Measurements from ENCODE around the gene BTBD2.

Gene BTBD2

DNA sequence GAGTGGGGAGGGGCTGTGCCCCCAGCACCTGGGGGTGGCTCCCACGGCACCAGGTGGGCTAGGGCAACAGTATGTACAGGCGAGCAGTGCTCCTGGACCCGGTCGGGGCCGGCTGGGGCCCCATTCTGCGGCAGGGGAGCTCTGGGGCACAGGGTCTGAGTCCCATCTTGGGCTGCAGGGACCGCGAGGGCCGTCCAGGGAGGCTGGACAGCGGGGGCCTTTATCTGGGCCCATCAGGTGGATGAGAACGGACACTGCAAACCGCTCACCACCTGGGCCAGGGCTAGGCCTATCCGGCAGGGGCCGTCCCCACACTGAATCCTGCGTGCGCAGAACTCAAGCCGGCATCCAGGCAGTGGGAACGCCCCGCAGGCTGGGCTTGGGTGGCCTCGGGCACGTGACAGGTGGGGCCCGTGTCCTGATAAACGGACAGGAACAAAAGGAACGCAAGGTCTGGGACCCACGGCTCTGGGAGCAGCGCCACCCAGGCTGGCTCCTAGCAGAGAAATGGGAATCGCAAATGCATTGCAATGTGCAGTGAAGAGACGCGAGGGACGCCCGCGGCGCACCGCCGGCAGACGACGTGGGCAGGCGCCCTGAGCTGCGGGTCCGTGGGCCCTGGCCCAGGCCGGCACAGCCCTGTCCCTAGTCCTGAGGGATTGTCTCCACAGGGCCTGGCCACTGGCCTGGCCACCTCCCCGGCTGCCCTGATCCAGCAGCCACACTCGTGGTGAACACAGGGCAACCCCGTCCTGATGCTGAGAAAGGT lies 29.7 kb downstream of the BTBD2 start:
- no peak for DNase-seq (ENCODE audit: low read depth)

DNA sequence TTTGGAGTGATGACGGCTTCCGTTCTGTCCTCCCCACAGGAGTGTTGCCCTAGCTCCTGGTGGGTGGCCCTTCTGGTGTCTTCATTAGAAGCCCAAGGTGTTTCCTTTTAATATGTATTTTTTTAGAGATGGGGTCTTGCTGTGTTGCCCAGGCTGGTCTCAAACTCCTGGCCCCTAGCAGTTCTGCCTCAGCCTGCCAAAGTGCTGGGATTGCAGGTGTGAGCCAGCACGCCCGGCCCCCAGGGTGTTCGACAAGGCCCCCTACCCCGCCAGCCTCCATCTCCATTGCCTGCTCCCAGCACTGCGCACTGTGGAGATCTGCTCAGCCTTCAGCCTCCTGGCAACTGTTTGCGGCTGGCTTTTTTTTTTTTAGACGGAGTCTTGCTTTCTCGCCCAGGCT lies 31.2 kb downstream of the BTBD2 start:
- no peak for DNase-seq (ENCODE audit: low read depth)

DNA sequence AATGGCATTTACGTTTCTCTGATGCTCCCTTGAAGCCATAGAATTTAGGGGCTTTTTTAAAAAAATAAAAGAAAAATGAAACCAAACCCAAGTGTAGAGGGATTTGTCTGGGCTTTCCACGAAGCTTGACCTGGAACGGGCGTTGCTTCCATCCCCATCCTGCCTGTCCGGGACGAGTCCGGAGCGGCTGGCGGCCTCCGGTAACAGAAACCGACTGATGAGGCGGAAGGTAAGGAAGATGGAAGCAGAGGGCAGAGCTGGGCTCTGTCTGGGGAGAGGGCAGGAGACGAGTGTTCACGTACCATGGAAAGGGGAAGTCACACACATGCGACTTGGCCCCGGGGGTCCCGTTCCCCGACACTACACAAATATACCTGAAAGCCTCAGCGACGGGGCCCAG lies 34.3 kb downstream of the BTBD2 start:
- DNase-seq (ENCODE audit: low read depth), result no peak

DNA sequence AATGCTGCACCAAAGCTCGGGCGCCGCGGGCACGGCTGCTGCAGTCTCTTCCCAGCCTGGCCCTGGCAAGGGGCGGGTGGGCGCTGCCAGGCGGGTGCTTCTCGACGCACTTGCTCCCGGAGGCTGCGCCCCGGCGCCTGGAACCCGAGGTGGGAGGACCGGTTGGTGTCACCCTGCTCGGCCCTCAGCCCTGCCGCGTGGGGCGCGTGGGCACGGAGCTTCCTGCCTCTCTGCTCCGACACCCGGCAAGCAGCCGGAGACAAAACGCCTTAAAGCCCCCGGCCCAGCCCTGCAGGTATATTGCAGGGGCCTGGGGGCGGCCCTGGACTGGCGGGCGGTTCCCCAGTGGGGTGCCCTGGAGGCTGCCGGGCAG lies 34.7 kb downstream of the BTBD2 start:
- DNase-seq (ENCODE audit: low read depth), result no peak

DNA sequence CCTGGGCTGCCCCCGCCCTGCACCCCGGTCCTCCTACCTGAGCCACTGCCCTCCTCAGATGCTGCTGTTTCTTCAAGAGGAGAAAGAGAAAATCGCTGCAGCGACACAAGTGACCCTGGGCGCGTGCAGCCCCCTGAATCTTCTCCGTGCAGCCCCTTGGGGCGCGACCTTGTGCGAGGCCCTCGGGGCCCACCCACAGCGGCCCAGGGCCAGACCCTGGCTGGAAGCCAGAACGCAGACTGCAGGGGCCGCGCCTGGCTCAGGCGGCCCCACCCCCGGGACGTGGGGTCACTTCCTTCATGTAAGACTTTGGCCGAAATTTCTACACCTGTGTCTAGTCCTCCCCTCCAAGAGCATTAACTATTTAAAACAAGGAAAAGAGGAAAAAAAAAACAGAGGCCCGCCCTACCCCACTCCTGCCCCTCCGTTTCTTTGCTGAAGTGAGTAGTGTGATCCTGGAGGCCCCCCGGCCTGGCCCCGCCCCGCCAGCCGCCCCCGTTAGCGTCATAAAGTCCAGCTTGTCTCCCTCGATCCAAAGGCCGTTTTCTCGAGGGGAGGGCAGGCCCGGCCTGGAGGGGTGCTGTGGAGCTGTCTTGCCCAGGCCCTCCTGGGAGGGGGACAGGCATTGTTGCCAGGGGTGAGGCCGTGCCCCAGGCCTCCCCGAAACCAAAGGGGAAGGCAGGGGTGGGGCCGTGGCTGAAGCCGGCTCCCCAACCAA lies 35.3 kb downstream of the BTBD2 start:
- DNase-seq (ENCODE audit: low read depth), result no peak

DNA sequence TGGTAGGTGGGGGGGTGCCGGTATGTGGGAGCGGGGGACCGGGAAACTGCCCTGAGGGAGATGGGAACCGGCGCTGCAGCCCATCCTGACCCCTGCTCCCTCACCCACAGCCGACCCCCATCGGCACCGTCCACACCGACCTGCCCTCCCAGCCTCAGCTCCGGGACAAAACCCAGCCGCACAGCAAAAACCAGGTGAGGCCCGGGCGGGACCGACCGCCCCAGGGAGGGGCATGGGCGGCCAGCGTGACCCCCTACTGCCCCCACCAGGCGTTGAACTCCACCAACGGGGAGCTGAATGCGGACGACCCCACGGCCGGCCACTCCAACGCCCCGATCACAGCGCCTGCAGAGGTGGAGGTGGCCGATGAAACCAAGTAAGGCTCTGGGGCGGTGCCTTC lies 35.9 kb downstream of the BTBD2 start:
- no peak for DNase-seq (ENCODE audit: low read depth)

DNA sequence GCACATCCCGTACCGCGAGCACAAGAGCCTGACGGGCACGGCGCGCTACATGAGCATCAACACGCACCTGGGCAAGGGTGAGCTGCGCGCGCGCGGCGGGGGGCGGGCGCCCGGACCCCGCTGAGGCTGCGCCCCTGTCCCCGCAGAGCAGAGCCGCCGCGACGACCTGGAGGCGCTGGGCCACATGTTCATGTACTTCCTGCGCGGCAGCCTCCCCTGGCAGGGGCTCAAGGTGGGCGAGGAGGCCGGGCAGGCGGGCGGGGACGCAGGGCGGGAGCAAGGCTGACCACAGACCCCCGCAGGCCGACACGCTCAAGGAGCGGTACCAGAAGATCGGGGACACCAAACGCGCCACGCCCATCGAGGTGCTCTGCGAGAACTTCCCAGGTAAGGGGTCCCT lies 36.5 kb downstream of the BTBD2 start:
- DNase-seq (ENCODE audit: low read depth), result no peak

DNA sequence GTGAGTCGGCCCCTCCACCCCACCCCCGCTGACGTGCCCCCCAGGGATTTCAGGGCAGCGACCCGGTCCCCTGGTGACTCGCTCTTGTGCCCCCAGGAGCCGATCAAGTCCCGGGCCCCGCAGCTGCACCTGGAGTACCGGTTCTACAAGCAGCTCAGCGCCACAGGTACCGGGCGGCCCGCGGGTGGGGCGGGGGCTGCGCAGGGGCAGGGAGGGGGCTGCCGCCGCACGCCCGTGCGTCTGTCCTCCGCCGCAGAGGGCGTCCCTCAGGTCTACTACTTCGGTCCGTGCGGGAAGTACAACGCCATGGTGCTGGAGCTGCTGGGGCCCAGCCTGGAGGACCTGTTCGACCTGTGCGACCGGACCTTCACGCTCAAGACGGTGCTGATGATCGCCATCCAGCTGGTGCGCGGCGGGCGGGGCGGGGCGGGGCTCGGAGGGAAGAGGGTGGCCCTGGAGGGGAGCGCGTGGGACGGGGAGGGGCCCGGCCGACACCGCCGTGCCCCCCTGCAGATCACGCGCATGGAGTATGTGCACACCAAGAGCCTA lies 37.1 kb downstream of the BTBD2 start:
- DNase-seq (ENCODE audit: low read depth), result no peak

DNA sequence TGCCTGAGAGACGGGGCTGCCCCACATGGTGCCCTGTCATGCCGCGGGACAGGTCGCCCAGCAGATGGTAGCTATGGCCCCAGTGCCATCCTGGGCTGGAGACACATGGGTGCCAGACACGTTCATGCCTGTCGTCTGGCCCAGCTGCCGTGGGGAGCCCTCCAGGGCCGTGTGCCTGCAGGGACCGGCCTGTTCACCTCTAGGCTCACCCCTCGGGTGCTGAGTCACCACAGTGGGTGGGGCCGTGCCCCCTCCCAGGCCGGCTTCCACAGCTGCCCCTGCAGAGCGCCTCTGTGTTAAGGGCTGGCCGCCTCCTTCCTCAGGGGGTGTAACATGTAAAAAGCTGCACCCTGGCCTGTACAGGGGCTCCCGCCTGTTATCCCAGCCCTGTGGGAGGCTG lies 38.4 kb downstream of the BTBD2 start:
- DNase-seq (ENCODE audit: low read depth), result no peak

DNA sequence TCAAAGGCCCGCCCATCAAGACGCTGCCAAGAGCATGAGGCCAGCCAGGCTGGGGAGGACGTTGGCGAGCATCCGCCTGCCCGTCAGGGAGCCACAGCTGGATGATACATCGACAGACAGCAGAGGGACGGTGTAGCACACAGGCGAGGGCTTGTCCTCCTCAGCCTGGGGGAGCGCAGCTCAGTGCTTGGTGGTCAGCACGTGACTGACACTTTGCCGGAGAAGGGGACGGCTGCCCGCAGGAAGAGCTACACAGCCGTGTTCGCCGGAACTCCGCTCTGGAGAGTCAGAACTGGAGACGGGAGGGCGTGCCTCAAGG lies 40.4 kb downstream of the BTBD2 start:
- DNase-seq (ENCODE audit: low read depth), result no peak

DNA sequence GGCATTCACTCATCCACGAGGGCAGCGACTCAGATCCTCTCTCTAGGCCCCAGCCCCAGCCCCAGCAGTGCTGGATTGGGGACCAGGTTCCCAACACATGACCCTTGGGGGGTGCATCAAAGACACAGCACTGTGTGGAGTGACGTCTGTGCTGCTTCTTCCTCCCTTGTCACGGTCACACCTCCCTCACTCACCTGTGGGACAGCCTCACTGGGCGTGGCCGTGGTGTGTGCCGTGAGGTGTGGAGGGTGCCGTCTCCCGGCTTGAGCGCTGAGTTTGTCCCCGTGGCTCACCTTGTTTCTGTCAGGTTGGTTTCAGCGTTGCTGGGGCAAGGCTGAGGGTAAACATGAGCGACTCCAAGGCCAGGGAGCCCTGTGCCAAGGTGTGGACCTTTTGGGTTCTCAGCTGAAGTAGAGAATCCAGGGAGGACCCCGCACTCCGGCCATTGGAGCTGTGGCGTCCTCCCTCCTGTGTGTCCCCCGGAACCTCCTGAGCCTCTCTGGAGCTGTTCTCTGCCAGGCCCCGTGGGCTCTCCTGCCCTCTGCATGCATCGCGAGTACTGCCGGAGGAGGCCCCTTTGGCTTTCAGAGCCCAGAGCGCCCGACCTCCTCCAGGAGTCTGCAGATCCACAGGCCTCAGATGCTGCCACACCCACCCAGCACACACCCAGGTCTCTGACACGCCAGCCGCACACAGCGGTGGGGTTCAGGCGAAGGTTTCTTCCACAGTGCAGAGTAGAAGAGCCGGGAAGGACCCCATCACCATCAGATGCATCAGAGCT lies 40.9 kb downstream of the BTBD2 start:
- no peak for DNase-seq (ENCODE audit: low read depth)

DNA sequence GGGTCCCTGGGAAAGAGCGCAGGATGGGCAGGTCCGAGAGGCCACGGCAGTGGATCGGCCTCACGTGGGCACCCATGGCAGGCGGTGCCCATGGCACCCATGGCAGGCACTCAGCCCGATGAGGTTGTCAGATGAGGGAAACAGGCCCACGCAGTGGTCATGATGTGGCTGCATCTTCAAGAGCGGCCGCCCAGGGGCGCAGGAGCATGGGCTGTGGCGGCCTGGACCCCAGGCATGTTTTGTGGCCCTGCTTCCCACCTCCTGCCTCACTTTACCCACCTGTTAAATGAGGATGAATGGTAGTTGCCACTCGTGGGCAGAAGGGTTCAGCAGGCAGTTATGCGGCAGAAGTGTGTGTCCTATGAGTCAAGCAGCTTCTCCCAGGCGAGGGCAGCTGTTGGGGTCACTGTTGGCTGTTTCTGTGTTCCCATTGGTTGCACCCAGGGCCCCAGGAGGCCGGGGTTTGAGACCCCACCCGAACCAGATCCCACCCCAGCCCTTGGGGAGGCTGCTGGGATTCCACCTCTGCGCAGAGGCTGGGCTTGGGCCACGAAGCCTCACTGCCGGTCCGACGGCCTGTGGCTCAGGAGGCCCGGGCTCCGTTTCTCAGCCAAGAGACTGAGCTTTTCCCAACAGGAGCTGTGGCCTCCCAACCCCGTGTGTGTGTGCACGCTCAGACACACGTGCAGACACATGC lies 44.6 kb downstream of the BTBD2 start:
- no peak for DNase-seq (ENCODE audit: low read depth)

DNA sequence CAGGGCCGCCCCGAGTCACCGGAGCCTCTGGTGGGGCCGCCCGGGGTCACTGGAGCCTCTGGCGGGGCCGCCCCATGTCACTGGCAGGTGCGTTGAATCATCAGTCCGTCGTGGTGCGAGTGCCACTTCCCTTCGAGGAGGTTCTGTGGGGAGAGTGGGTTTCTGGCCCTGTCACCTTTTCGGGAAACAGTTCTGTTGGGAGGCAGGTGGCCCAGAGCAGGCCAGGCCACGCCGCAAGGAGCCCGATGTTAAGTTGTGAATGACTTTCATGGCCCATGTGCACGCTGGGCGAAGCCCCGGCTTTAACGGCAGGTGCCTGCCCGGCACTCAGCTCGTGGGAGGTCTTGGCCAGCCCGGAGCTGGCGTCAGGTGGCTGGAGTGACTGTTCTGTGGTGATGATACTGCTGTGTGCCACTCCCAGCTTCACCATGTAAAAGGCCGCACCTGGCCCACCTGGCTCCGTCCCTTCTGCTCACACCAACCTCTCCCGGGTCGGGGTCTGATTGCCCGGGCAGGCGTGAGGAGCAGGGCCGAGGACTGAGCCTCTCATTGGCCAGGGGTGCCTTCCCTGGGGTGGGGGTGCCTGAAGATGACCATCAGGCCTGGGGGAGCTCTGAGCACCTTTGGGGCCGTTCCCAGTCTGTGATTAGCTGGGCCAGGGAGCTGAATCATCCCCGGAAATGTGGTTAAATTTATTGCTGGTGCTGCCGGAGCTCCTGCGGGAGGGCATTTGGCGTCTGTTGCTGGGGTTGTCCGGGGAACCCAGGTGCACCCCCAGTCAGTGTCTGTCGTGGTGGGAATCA lies 45.3 kb downstream of the BTBD2 start:
- no peak for DNase-seq (ENCODE audit: low read depth)

DNA sequence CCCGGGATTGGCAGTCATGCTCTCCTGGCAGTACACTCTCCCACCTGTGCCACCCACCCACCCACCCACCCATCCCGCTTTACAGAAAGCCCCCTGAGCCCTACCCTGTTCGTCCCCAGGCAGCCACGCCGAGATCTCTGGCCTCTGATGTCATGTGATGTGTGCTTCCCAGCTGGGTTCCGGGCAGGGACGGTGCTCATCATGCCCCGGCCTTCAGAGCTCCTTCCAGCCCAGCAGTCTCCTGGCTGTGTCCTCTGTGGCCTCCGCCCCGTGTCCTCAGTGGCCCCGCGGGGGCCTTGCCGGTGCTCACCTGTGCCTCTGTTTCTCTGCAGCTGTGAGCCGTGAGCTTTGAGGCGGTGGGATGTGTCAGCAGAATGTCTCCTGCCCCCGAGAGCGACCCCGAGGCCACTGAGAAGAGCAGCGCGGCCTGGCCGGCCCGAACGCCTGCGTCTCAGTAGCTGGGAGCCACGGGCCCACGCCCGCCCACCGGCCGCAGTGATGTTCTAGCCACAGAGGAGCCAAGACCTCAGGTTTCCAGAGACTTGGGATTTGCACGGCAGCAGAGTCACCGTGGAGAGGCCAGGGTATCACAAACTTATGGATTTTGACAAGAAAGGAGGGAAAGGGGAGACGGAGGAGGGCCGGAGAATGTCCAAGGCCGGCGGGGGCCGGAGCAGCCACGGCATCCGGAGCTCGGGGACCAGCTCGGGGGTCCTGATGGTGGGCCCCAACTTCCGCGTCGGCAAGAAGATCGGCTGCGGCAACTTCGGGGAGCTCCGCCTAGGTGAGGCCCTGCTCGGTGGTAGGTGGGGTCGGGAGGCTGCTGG lies 46.1 kb downstream of the BTBD2 start:
- DNase-seq (ENCODE audit: low read depth), result no peak

DNA sequence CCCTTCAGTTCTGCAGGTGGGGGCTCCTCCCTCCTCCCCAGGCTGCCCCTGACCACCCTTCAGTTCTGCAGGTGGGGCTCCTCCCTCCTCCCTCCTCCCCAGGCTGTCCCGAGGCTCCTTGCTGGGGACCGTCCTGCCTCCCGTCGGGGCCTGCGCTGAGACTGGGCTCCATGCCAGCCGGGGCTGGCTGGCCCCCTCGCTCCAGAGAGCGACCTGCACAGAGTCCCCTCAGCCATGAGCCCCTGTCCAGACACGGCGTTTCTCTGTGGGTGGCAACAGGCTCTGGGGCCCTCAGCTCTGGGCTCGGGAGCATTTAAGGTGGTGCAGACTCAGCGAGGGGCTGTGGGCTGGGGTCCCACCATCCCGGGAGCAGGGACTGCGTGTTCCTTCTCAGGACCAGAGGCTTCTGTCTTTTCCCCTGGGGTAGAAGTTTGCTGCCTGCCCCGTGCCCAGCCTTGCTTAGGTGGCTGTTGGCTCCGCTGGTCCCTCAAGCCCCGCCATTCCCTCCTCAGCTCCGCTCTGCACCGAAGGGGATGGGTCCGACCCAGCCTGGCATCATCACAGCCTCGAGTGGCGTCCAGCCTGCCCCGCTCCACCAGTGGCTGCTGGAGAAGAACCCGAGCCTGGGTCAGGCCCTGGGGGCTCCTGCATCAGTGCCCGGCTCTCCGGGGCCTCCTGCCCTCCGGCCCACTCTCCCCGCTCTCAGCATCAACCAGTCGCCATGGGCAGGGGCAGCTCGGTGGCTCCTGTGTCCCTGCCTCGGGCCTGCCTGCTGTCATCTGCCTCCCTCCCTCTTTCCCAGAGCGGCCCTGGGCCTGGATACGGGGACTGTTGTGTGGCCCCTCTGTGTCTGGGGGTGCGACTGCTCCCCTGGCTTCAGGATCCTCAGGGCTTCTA lies 47.0 kb downstream of the BTBD2 start:
- no peak for DNase-seq (ENCODE audit: low read depth)

DNA sequence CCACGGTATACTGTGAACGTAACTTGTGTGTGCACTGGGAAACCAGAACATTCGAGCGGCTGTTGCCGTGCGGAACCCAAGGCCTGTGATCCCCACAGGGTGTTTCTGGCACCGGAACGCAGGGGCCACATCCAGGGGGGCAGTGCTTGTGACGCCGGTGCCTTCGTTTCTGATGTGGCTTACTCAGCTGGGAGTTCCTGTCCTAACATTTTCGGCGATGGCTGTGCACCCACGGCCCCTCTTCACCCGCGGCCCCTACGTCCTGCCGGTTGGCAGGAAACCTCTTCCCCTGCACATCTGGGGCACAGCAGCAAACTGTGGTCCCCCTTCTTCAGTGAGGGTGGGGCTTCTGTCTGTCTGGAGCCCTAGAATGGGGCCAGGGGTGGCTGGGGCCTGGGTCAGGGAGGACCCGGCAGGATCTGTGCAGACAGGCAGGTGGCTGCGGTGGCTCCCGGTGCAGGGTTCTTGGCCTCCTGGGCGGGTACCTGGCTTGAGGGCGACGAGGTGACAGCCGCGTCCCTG lies 48.4 kb downstream of the BTBD2 start:
- no peak for DNase-seq (ENCODE audit: low read depth)

DNA sequence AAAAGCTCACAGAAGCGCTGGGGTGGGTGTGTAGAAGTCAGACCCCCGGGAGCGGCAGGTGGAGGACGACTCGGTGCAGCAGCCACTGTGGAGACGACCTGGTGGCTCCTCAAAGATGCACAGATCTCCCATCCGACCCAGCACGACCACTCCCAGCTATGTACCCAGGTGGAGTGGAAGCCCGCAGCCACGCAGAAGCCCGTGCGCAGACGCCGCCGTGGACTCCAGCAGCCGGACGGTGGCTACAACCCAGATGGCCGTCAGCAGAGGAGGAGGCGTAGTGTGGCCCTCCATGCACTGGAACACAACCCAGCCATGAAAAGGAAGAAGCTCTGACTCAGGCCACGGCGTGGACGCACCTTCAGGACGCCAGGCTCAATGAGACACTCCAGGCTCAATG lies 52.8 kb downstream of the BTBD2 start:
- no peak for DNase-seq (ENCODE audit: low read depth)

DNA sequence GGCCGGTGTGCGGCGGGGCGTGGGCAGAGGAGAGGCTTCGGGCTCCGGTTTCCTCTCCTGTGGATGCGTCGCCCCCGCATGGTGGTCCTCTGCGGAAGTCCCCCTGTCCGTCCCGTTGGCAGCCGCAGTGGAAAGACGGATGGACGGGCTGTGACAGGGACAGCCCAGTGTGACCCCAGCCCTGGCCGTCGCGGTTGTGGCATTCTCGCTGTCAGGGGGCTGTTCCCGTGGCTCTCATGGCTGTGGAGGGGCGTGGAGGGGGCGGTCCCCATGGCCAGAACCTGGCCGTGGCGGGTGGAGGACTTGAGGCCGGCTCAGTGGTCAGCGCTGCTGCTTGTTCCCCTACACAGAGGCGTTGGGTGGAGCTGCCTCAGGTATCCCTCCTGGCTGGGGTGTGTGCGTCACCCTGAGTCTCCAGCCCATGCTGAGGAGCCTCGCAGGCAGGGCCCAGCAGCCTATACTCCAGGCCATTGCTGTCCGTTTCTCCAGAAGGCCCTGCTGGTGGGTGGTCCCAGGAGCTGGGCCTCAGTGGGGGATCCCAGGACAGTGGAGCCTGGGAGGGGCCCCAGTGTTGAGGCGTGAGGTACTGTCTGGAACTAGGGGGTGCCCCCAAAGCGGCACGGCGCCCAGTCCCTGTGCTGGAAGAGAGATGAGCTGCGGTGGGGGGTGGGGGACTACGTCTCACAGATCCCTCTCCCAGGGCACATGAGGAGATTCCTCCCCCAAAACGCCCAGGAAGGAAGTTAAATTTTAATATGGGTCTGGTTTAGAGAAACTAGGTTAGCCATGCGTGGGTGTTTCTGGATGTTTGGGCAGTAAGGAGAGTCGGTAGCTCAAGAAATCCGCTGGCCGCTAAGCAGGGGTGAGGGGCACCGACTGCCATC lies 54.3 kb downstream of the BTBD2 start:
- DNase-seq (ENCODE audit: low read depth), result no peak

Data from HS-27A (cell line).